GM21367 (cell line): ENCODE results near the gene HRC.
"Not testable (repeated sequence)": the region's sequence is repeated elsewhere in the genome, so short reads cannot be mapped to it uniquely, and the experiment has no call there.

Experiments
- ATAC-seq: cut with Tn5 transposase; IDR thresholded peaks from one replicate; pipeline ENCODE4 v1.9.1; 2021; ENCODE audit not compliant: unreplicated experiment

The HRC gene

GRCh38 chr19:49161987-49162386 lies 6.8 kb upstream of the HRC start:
- ATAC-seq, result no peak

- ATAC-seq, result no peak
Measured at GRCh38 chr19:49160450-49161189, 5.4 kb upstream of the HRC start.

GRCh38 chr19:49157445-49158224 lies 2.4 kb upstream of the HRC start, which contains the start of gene TRPM4:
Gene TRPM4, plus strand, starts transcription at chr19:49157792. Its CDS starts 75 bp downstream, at chr19:49157867.
- ATAC-seq, result no peak

DNA sequence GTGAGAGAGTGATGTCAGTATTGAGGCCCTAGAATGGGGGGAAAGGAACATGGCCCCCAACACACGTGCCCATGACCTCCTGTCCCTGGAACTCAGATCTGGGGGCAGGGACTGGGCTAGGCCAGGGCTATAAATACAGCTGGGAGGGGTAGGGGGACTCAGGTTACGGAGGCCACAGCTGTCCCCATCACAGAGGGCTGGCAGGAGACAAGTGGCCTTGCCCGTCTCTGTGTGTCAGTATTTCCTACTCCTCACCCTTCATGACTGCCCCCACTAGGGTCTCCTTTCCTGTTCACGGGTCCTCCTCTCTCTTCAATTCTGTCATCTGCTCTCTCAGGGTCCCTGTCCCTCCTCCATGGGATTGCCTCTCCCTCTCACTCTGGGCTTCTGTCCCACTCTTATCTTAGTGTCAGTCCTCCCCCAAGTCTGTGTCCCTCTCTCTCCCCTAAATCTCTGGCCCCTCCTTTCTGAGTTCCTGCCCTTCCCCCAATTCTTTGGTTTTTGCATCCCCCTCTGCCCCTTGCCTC lies 687 bp upstream of the HRC start:
- ATAC-seq, result no peak

DNA sequence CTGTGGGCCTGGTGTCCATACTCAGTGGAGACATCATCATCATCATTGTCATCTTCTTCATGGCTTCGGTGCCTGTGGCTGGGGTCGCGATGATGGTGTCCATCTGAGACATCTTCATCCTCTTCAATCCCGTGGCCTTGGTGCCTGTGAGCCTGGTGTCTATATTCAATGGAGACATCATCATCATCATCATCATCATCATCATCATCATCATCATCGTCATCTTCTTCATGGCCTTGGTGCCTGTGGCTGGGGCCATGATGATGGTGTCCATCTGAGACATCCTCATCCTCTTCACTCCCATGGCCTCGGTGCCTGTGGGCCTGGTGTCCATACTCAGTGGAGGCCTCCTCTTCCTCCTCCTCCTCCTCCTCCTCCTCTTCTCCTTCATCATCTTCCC lies 917 bp downstream of the HRC start:
- ATAC-seq, result no peak

GRCh38 chr19:49153167-49153809 lies 1.9 kb downstream of the HRC start:
- ATAC-seq, result no peak

- no peak for ATAC-seq
Measured at GRCh38 chr19:49152119-49152550, 3.1 kb downstream of the HRC start.

GRCh38 chr19:49151267-49152118 lies 3.7 kb downstream of the HRC start:
- ATAC-seq, result no peak

DNA sequence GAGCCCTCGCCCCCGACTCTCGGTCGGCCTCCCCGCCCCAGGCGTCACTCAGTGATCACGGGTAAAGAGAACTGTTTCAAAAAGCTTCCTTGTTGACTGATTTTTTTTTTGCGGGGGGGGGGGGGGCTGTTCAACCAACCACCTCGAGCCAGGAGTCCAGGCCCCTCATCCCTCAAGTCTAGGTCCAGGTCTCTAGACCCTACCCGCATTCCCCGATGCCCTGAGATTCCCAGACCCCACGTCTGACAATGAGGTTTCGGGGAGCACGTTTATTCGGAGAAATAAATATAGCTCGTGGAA lies 4.3 kb downstream of the HRC start:
- no peak for ATAC-seq

GRCh38 chr19:49150106-49150943 lies 4.9 kb downstream of the HRC start:
- ATAC-seq, result no peak

DNA sequence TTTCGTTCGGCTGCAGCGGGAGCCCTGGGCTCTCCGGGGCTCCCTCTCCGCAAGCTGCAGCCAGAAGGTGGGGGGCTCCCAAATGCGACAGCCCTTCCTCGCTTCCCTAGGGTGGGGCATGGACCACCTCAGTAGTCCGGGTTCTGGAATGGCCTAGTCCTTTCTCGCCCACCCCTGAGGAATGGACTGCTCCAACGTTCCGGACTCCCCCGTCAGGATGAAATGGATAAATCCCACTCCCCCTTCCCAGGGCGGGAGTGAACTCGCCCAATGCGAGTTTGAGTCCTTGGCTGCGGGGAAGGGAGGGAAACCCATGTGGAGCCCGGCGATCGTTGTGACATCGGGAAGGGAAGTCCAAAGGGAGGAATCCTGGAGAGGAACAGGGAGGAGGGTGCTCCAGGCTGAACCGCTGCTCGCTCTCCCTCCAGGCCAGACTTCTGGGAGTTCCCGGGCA lies 5.5 kb downstream of the HRC start:
- no peak for ATAC-seq

DNA sequence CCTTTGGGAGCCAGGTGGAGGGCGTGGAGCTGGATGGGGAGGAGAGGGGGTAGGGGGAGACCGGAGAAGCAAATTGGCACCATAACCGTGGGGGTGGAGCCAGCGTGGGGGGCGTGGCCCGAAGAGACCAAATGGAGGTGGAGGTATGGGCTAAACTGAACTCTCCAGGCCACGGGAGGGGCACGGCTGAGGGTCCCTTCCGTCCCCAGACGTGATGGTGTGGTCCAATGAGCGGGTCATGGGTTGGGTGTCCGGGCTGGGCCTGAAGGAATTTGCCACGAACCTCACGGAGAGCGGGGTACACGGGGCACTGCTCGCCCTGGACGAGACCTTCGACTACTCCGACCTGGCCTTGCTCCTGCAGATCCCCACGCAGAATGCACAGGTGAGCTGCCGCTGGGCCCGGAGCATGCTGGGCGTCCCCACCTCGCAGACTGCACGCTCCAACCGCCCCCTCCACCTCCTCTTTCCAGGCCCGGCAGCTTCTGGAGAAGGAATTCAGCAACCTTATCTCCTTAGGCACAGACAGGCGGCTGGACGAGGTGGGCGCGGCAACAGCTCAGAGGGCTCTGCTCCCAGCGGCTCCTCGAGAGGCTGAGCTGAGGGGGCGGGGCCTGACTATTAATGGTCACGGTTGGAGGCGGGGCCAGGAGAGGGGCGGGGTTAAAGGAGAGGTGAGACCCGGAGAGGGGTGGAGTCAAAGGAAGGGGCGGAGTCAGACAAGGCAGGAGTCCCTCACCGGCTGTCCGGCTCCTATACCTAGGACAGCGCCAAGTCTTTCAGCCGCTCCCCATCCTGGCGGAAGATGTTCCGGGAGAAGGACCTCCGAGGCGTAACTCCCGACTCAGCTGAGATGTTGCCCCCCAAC lies 6.2 kb downstream of the HRC start:
- ATAC-seq, result no peak

- ATAC-seq, result no peak
Measured at GRCh38 chr19:49148044-49148682, 7.0 kb downstream of the HRC start.

- ATAC-seq, result not testable (repeated sequence)
Measured at GRCh38 chr19:49146408-49146770, 8.8 kb downstream of the HRC start.

DNA sequence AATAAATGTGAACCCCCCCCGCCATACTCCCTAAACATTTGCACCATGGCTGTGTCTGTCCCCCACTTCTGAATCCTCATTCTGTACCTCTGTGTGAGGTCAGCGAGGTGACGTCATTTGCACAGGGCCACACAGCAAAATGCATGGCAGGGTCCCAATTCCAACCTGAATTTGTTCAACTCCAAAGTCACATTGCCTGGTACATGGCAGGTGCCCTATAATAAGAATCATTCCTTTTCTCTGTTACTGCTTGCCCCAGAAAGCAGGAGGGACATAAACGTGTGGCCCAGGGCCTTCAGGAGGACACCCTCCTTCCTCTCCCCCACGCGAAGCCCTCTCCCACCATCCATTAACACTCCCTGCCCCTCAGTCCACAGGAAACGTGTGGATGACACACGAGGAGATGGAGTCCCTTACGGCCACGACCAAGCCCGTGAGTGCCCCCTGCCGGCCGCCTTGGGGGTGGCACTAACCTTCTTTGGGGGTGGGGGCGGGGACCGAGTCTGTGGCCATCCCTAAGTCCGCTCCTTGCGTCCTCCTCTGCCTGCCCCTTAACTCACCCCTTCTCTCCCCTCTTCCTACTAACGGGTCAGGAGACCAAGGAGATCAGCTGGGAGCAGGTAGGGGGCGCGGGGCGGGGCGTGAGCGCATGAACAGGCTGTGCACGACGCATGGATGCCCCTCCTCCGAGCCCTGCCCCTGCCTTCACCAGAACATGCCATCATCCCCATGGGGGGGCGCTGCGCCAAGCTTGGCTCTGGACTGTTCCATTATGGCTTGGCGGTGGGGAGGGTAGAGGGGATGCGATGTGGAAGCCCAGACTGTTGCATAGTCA lies 9.4 kb downstream of the HRC start:
- ATAC-seq, result no peak

GRCh38 chr19:49142866-49143335 lies 12.3 kb downstream of the HRC start:
- no peak for ATAC-seq

- no peak for ATAC-seq
Measured at GRCh38 chr19:49141352-49141751, 13.8 kb downstream of the HRC start.
